ENCODE results near the gene DCBLD1.

Gene DCBLD1

DNA sequence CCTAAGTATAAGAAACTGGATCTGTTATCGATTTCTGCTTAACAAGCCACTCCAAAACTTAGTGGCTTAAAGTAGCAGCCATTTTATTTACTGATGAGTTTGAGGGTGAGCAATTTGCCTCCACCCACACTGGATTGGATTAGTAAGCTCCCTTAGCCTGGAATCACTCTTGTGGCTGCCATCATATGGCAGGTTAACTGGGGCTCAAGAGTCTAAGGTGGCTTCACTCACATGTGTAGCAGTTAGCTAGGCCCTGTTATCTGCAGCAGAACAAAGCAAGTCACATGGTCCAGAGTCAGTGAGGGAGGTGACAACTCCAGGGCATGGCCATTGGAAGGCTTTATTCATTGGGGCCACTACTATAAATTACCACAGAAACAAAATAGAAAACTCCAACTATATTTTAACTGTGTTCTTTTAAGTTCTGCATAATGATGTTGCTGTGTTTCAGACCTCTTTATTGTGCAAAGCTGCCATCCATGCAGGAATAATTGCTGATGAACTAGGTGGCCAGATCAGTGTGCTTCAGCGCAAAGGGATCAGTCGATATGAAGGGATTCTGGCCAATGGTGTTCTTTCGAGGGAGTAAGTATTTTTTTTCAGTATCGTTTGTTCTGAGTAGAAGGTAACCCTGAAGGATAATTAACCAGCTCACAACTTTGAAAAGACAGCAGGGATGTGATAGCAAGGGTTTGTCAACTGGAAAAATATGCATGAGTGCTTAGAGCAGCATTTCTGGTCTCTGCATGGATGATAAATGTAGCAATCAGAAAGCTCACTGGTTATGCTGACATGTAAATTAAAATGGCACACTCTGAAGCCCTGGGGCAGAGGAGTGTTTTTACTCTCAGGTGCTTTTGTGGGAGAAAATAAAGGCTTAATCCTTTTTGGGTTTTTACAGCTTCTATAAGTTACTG is 49.6 kb downstream of the DCBLD1 start:
- DNase-seq = no peak

DNA sequence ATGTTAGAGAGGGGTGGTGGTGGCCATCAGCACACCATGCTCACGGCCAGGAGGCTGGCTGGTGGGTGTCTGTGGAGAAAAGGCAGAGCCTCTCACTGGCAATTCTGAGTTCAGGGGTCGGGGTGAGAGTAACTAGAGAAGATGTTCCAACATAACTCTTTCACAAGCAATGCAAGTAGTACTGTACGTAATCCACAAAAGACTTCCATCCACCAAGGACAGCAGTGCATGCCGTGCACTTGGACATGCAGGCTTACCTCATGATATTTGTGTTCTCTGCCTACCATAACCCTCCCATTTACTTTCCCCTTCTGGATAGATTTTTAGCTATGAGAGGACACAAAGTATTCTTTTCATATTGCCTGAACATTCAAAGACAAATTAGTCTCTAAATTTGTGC is 51.3 kb downstream of the DCBLD1 start:
- DNase-seq = no peak

- DNase-seq = no peak
Measured at GRCh38 chr6:117534974-117535373, 52.5 kb downstream of the DCBLD1 start.

GRCh38 chr6:117536317-117536716 is 53.8 kb downstream of the DCBLD1 start:
- no peak for DNase-seq

DNA sequence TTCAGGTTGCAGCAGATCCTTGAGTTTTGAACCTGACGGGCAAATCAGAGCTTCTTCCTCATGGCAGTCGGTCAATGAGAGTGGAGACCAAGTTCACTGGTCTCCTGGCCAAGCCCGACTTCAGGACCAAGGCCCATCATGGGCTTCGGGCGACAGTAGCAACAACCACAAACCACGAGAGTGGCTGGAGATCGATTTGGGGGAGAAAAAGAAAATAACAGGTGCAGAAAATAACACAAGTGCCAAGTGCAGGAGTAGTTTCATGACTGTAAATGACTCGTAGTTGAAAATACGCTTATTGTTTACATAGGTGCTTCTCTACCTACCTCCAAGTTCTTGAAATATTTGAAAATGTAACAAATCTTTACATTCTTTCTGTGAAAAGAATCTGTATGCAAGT is 56.1 kb downstream of the DCBLD1 start:
- DNase-seq = no peak

DNA sequence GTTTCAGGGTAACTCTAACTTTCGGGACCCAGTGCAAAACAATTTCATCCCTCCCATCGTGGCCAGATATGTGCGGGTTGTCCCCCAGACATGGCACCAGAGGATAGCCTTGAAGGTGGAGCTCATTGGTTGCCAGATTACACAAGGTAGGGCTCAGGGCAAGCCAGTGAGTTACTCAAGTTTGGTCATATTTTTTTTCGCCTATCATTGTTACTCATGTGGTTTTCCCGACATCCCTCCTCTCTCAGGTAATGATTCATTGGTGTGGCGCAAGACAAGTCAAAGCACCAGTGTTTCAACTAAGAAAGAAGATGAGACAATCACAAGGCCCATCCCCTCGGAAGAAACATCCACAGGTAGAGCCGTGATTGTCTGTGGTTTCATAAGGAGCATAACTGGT is 58.2 kb downstream of the DCBLD1 start:
- no peak for DNase-seq

DNA sequence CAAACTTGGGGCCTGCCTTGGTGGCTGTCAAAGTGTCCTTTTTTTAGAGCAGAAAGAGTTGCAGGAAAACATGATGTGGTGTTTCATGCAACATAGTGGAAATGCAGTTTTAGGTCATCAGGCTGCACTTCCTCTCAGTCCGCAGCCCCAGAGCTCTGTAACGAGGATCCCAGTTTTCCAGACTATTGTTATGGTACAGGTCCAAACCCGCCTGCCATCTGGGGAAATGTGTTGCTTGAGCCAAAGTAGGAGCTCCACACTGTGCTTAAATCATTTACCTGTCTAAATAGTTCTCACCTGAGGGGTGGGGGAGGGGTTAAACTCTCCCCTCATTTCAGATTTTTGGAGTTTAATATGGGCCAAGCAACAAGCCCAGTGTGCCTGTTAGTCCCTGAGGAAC is 60.0 kb downstream of the DCBLD1 start:
- DNase-seq = no peak

GRCh38 chr6:117544716-117545115 is 62.2 kb downstream of the DCBLD1 start:
- DNase-seq = no peak

DNA sequence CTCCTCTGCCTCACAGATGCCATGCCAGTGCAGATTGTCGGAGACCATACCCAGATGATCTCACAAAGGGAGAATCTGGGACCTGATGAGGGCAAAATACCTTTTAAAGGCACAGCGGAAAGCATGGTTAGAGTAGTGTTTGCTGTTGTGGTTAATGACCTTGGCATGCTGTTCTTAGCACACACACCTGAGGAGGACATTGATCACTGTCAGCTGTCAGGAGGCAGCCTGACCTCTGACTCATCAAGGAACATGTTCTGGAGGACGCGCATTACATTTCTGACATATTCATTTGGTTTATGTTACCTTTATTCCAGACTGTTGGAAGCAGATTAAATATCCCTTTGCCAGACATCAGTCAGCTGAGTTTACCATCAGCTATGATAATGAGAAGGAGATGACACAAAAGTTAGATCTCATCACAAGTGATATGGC is 62.7 kb downstream of the DCBLD1 start:
- DNase-seq = no peak

DNA sequence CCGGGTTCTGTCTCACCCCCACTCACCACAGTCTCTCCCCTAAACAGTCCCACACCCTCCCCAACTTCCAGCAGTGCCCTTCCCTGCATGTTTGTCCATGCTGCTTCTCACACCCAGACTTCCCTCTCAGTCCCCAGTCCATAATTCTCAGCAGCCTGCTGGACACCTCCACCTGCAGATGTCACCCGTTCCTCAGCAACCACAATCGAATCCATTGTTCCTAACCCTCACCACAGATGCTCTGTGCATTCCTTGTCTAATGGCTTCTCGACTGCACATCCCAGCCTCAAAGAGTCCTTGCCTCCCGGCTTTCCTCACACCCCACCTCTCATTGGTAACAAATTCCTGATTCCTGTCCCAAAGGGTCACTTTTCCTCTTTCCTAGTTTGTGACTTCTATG is 64.2 kb downstream of the DCBLD1 start:
- DNase-seq = no peak

GRCh38 chr6:117547688-117548621 is 65.5 kb downstream of the DCBLD1 start:
- DNase-seq = no peak

- no peak for DNase-seq
Measured at GRCh38 chr6:117548797-117549301, 66.4 kb downstream of the DCBLD1 start.

GRCh38 chr6:117549611-117550010 is 67.1 kb downstream of the DCBLD1 start:
- no peak for DNase-seq

- DNase-seq = no peak
Measured at GRCh38 chr6:117550078-117550600, 67.7 kb downstream of the DCBLD1 start.

GRCh38 chr6:117550618-117551242 is 68.3 kb downstream of the DCBLD1 start:
- no peak for DNase-seq

DNA sequence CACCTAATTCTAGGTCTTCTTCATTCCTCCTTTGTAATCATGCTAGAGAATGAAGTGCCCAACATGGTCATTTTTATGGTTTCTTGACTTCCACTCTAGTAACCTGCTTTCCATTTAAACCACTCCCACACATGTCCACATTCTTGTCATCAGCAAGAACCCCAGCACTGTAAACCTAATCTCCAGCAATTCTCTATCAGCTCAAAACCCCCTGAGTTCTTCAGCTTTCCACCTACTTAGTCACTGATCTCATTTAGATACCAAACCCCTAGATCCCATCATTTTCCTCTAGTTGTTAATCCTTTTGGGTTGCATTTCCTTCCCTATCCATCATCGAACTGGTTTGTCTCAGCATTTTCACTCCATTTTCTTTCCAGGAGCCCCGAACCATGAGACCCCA is 70.1 kb downstream of the DCBLD1 start:
- DNase-seq = no peak

DNA sequence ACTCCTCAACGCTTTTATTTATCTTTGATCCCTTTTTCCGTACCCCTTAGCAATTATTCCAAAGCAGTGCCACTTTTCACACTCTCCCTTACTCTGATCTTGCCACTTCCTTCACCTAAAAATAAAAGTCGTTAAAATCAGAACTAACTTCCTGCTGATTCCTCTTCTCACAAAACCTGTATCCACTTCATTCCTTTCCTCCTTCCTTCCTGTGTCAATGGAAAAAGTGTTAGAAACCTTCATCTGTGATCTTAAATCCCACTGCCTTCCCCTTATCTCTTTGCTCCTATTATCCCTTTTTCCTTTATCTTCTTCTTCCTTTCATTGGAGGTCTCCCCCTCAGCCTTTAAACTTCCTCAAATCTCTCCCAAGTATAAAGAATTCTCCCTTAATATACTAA is 70.7 kb downstream of the DCBLD1 start:
- DNase-seq = no peak

DNA sequence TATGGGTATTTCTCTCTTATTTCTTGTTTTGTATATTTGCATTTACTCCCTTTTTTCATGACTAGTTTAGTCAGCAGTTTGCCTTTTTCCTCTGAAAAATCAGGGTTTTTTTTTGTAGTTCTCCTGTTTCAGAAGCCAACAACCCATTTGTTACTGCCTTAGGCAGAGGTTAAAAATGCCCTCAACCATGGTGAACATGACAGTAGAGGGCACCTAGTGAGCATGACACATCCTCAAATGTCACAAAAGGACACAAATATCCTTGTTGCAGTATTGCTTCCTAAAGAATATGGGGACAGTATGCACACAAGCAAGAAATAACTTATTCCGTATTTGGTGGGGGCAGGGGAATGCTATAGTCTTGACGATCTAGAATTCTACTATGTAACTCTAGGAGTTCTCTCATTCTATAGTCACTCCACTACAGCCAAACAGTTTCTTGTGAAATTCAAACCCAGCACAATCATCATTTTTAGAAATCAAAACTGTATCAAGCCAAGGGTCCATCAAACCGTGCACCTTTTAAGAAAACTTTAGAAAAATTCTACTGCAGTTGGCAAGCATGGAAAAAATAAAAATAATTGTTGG is 72.9 kb downstream of the DCBLD1 start:
- no peak for DNase-seq

DNA sequence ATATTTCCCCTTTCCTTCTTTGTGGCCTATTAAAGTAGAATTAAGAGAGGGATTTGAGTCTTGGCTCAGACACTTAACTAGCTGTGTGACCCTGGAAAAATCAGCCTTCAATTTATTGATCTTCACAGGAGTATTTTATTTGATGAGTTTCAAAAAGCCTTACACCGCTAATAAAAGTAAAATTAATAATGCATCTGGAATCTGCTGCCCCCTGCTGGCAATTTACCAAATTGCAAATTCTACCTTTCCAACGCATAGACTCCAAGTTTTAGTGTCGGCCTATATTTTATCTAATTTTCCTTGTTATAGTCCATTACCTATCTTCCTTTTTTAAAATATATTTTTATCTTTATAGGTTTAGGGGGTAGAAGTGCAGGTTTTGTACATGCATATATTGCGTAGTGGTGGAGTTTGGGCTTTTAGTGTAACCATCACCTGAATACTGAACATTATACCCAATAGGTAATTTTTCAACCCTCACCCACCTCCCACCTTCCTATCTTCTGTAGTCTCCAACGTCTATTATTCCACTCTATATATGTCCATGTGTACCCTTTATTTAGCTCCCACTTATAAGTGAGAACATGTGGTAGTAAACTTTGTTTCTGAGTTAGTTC is 73.5 kb downstream of the DCBLD1 start:
- peak; percentile 38 for DNase-seq

- no peak for DNase-seq
Measured at GRCh38 chr6:117557951-117558350, 75.5 kb downstream of the DCBLD1 start.

DNA sequence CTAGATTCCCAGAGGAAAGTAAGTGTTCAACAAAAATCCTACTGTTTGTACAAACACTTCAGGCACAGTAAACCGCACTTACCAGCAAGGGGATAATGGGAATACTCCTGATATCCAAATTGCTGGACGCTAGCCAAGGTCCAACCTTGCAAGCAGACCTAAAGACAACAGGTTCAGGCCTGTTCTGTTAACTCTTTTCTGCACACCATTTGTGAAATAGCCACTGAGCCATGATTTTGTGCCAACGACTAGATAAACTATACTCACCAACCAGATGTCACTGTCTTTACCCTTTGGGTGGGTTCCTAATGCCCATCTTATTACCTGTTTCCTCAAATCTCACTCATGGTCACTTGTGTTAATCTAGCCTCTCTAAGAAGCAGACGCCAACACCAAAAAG is 76.3 kb downstream of the DCBLD1 start:
- peak; percentile 15 for DNase-seq

GRCh38 chr6:117559299-117559698 is 76.8 kb downstream of the DCBLD1 start:
- DNase-seq = no peak
